HepG2 (cell line): ENCODE data around the gene CACNA2D3. TPM values are rescaled to one million over a fixed set of nuclear protein-coding genes. Genes with fewer than 3 reads are reported as not detected.

Experiments used
- ATAC-seq: fragments of 200-7000 bp; cut with Tn5 transposase; 3 replicates; pipeline ENCODE4 v1.9.1; 2020; ENCODE audit warnings: mild to moderate bottlenecking, moderate library complexity
- BruUV-seq: library from RNA; stranded (reverse); fragments of 400-500 nt; replicated peaks from 2 replicates; lab custom pipeline; 2021; lab: Mats Ljungman, UMichigan
- CTCF ChIA-PET: fragments of 300-600 bp; formaldehyde crosslinking; extraction: SDS; loops from one replicate; lab custom pipeline; 2021; ENCODE audit warnings: low total read pairs, inconsistent platforms, low intra/inter-chr PET ratio; lab: Yijun Ruan, JAX
- POLR2A ChIA-PET: fragments of 350-600 bp; sonication (Branson Sonifier 250); formaldehyde crosslinking; loops from one replicate; lab custom pipeline; 2020; ENCODE audit warnings: antibody characterized with exemption, inconsistent platforms; lab: Yijun Ruan, JAX
- DNase-seq: peaks from one replicate; pipeline ENCODE4 v3.0.0-alpha.2; 2015; ENCODE audit warnings: low spot score
- FAIRE-seq: peaks from 3 replicates; lab custom pipeline; 2011; peaks lifted over from hg19 to GRCh38; lab: Jason Lieb, UNC
- H2AFZ ChIP-seq: one replicate; pipeline ENCODE4 v1.6.1; 2011; ENCODE audit warnings: low read length, inconsistent platforms
- H3K27ac ChIP-seq: fragments of 300-600 bp; 3 replicates; pipeline ENCODE4 v1.8.0; 2011; ENCODE audit warnings: mixed run types, mild to moderate bottlenecking, mixed read lengths, low read length, inconsistent platforms; ENCODE audit not compliant: insufficient read depth; ENCODE audit errors: extremely low read length
- H3K27me3 ChIP-seq, 2 experiments: fragments of 200-600 bp in 1 of 2; 2 replicates in 1 of 2; 3 replicates in 1 of 2; pipeline versions ENCODE4 v1.6.0 to v1.8.0; 2011; ENCODE audit warnings: low read length in 2 of 2, mild to moderate bottlenecking in 2 of 2, moderate library complexity in 2 of 2, inconsistent platforms in 1 of 2; ENCODE audit not compliant: insufficient read depth in 2 of 2, control insufficient read depth in 1 of 2
- H3K36me3 ChIP-seq, 2 experiments: fragments of 200-600 bp in 1 of 2; replicated peaks in 1 of 2; 2 replicates in 1 of 2; 3 replicates in 1 of 2; pipeline versions ENCODE4 v1.5.1 to v1.8.0; 2011; ENCODE audit warnings: low read length in 2 of 2, inconsistent platforms in 1 of 2; ENCODE audit not compliant: insufficient read depth in 2 of 2, control insufficient read depth in 1 of 2
- H3K4me1 ChIP-seq: 2 replicates; pipeline ENCODE4 v1.5.1; 2012; ENCODE audit warnings: low read length, inconsistent platforms; ENCODE audit not compliant: insufficient read depth
- H3K4me2 ChIP-seq: 2 replicates; pipeline ENCODE4 v1.6.0; 2011; ENCODE audit warnings: low read depth, low read length, inconsistent platforms
- H3K4me3 ChIP-seq, 3 experiments: fragments of 200-600 bp in 1 of 3; sonication (generic), shearing (Covaris generic) in 1 of 3; replicated peaks in 1 of 3; 2 replicates each; pipeline ENCODE4 v1.5.1; 2011 to 2016; ENCODE audit warnings: low read length in 3 of 3, inconsistent platforms in 2 of 3, low read depth in 2 of 3, mild to moderate bottlenecking in 2 of 3, control low read depth in 1 of 3, mixed read lengths in 1 of 3; ENCODE audit not compliant: insufficient read depth in 1 of 3
- H3K79me2 ChIP-seq: one replicate; pipeline ENCODE4 v1.6.1; 2011; ENCODE audit warnings: low read length, inconsistent platforms; ENCODE audit not compliant: insufficient read depth
- H3K9ac ChIP-seq: 2 replicates; pipeline ENCODE4 v1.6.0; 2011; ENCODE audit warnings: mild to moderate bottlenecking, low read depth, low read length, inconsistent platforms; ENCODE audit not compliant: insufficient read depth
- H3K9me3 ChIP-seq: 2 replicates; pipeline ENCODE4 v1.5.1; 2012; ENCODE audit warnings: mild to moderate bottlenecking, low read length
- H4K20me1 ChIP-seq: 2 replicates; pipeline ENCODE4 v1.6.0; 2011; ENCODE audit warnings: inconsistent platforms, mild to moderate bottlenecking, low read length, moderate library complexity; ENCODE audit not compliant: insufficient read depth
- ARID2 ChIP-seq: sonication (generic); formaldehyde crosslinking; IDR thresholded peaks from 2 replicates; pipeline ENCODE4 v1.8.1; 2022; ENCODE audit warnings: mild to moderate bottlenecking, missing genetic modification reagents, borderline replicate concordance
- CREB1 ChIP-seq, 2 experiments: fragments of 450-650 bp in 1 of 2; IDR thresholded peaks; 2 replicates each; pipeline ENCODE4 v1.6.1; 2016 to 2017; ENCODE audit warnings: control low read depth in 1 of 2, mild to moderate bottlenecking in 1 of 2, missing compliant biosample characterization in 1 of 2, missing genetic modification characterization in 1 of 2
- MXD4 ChIP-seq: IDR thresholded peaks from 2 replicates; pipeline ENCODE4 v1.6.1; 2016; ENCODE audit warnings: mild to moderate bottlenecking, missing biosample characterization, missing genetic modification reagents
- SNRNP70 ChIP-seq: fragments of 200-400 bp; formaldehyde crosslinking; IDR thresholded peaks from 2 replicates; pipeline ENCODE4 v1.6.1; 2017; ENCODE audit warnings: mild to moderate bottlenecking, low read depth, low read length, moderate library complexity
- ZBTB8A ChIP-seq: sonication (generic); formaldehyde crosslinking; IDR thresholded peaks from 2 replicates; pipeline ENCODE4 v1.4.0; 2020; ENCODE audit warnings: mild to moderate bottlenecking, low read depth, missing genetic modification reagents, borderline replicate concordance
- ZFP41 ChIP-seq: sonication (generic); formaldehyde crosslinking; IDR thresholded peaks from 2 replicates; pipeline ENCODE4 v1.4.0; 2020; ENCODE audit warnings: mild to moderate bottlenecking, missing genetic modification reagents, borderline replicate concordance
- ZKSCAN5 ChIP-seq: sonication (generic); formaldehyde crosslinking; IDR thresholded peaks from 2 replicates; pipeline ENCODE4 v1.5.1; 2020; ENCODE audit warnings: mild to moderate bottlenecking, missing genetic modification reagents
- ZNF143 ChIP-seq: sonication (generic); formaldehyde crosslinking; IDR thresholded peaks from 2 replicates; pipeline ENCODE4 v1.4.0; 2020; ENCODE audit warnings: missing genetic modification reagents
- ZNF773 ChIP-seq: sonication (generic); formaldehyde crosslinking; IDR thresholded peaks from 2 replicates; pipeline ENCODE4 v1.4.0; 2020; ENCODE audit warnings: missing genetic modification reagents, borderline replicate concordance
- WGBS: methylation state at CpG from one replicate; pipeline ENCODE4 v1.1.6; 2017; ENCODE audit warnings: low lambda C conversion rate; 5-methylcytosine and 5-hydroxymethylcytosine counted together
- in situ Hi-C: cut with HindIII; loops from 2 replicates; pipeline ENCODE4 v1.10.0; 2017; ENCODE audit warnings: low pct_unique_long_range_greater_than_20kb; ENCODE audit not compliant: extremely low pct_ligation_motif_present
- intact Hi-C: fragments of 100-400 bp; cut with micrococcal nuclease; formaldehyde crosslinking; loops from one replicate; pipeline ENCODE4 v1.10.0; 2022; ENCODE audit not compliant: unreplicated experiment
- polyA plus RNA-seq, 8 experiments: library from polyadenylated mRNA; depleted of rRNA in 3 of 8; stranded (reverse) in 7 of 8; unstranded in 1 of 8; fragments of >200 nt; fragmentation: Illumina TruSeq in 4 of 8; extraction: Trizol in 4 of 8; gene quantifications; 2 replicates each; pipeline versions ENCODE4 v1.2.1 to v1.2.3, GENCODE V29; 2011 to 2016; ENCODE audit warnings: low read depth in 4 of 8, missing spikeins in 1 of 8, mixed read lengths in 1 of 8; ENCODE audit not compliant: insufficient read depth in 1 of 8
- total RNA-seq, 5 experiments: library from RNA; depleted of rRNA; stranded (reverse); fragments of >200 nt; fragmentation: Illumina TruSeq; extraction: Trizol; gene quantifications; 2 replicates each; pipeline ENCODE4 v1.2.3, GENCODE V29; 2016; ENCODE audit warnings: low read depth in 1 of 5
- TF ChIP-seq, protein P1 (sequence below): sonication (generic); formaldehyde crosslinking; IDR thresholded peaks from 2 replicates; pipeline ENCODE4 v1.5.0; 2020; ENCODE audit warnings: mild to moderate bottlenecking, missing genetic modification reagents, borderline replicate concordance
- TF ChIP-seq, protein P2 (sequence below): sonication (generic); formaldehyde crosslinking; IDR thresholded peaks from 2 replicates; pipeline ENCODE4 v1.5.0; 2020; ENCODE audit warnings: missing genetic modification reagents, mild to moderate bottlenecking, borderline replicate concordance

CACNA2D3 gene
- total and polyA plus RNA-seq, 2 of the 13 experiments (the other 11 are each of a cell fraction or from before 2014, with no cell fraction given): not detected

DNA sequence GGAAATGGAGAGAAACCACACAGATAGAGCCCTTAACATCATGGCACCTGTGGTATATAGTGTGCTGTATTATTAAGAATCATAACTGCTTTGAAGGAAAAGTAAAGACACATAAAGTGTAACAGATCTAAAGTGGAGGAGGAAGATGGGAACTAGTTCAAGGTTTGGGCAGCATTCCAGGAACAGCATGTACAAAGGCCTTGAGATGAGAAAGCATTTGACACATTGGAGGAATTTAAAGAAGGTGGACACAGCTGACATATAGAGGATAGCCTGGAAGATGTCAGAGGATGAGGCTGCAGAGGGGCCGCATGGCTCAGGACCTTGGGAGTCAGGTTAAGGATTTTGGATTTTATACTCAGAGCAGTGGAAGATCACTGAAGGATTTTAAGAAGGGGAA lies 766.5 kb downstream of the CACNA2D3 start (continued):
- TF ChIP-seq, protein P1, sequence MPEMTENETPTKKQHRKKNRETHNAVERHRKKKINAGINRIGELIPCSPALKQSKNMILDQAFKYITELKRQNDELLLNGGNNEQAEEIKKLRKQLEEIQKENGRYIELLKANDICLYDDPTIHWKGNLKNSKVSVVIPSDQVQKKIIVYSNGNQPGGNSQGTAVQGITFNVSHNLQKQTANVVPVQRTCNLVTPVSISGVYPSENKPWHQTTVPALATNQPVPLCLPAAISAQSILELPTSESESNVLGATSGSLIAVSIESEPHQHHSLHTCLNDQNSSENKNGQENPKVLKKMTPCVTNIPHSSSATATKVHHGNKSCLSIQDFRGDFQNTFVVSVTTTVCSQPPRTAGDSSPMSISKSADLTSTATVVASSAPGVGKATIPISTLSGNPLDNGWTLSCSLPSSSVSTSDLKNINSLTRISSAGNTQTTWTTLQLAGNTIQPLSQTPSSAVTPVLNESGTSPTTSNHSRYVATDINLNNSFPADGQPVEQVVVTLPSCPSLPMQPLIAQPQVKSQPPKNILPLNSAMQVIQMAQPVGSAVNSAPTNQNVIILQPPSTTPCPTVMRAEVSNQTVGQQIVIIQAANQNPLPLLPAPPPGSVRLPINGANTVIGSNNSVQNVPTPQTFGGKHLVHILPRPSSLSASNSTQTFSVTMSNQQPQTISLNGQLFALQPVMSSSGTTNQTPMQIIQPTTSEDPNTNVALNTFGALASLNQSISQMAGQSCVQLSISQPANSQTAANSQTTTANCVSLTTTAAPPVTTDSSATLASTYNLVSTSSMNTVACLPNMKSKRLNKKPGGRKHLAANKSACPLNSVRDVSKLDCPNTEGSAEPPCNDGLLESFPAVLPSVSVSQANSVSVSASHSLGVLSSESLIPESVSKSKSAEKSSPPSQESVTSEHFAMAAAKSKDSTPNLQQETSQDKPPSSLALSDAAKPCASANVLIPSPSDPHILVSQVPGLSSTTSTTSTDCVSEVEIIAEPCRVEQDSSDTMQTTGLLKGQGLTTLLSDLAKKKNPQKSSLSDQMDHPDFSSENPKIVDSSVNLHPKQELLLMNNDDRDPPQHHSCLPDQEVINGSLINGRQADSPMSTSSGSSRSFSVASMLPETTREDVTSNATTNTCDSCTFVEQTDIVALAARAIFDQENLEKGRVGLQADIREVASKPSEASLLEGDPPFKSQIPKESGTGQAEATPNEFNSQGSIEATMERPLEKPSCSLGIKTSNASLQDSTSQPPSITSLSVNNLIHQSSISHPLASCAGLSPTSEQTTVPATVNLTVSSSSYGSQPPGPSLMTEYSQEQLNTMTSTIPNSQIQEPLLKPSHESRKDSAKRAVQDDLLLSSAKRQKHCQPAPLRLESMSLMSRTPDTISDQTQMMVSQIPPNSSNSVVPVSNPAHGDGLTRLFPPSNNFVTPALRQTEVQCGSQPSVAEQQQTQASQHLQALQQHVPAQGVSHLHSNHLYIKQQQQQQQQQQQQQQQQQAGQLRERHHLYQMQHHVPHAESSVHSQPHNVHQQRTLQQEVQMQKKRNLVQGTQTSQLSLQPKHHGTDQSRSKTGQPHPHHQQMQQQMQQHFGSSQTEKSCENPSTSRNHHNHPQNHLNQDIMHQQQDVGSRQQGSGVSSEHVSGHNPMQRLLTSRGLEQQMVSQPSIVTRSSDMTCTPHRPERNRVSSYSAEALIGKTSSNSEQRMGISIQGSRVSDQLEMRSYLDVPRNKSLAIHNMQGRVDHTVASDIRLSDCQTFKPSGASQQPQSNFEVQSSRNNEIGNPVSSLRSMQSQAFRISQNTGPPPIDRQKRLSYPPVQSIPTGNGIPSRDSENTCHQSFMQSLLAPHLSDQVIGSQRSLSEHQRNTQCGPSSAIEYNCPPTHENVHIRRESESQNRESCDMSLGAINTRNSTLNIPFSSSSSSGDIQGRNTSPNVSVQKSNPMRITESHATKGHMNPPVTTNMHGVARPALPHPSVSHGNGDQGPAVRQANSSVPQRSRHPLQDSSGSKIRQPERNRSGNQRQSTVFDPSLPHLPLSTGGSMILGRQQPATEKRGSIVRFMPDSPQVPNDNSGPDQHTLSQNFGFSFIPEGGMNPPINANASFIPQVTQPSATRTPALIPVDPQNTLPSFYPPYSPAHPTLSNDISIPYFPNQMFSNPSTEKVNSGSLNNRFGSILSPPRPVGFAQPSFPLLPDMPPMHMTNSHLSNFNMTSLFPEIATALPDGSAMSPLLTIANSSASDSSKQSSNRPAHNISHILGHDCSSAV: no peak
- no peak for TF ChIP-seq ZFP41

DNA sequence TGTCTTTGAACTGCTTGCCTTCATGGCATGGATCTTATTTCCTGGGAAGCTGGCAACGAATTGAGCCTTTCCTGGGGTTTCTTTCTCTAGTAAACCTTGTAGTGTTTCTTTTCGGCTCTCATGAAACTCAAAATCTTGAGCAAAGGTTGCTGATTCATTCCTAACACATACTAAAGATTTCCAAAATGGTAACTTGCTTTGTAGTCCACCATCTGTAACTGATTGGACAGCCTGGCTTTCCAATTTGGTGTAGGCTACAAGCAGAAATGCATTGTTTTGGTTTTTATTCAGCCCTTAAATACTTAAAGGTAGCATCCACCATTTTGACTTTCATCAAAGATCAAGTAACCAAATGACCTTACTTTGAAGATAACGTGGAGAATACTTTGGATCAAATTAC lies 767.4 kb downstream of the CACNA2D3 start:
- H3K36me3 ChIP-seq: no peaks in the 10 kb centered on the region
- H3K4me1 ChIP-seq: no peaks in the 10 kb centered on the region
- H3K79me2 ChIP-seq: no peaks in the 10 kb centered on the region
- no peaks in the 10 kb centered on the region for H4K20me1 ChIP-seq
- POLR2A ChIA-PET: no interaction called here
- H3K9ac ChIP-seq: no peak overlapping the region
- intact Hi-C loops (no loop called here), in situ Hi-C loops (no loop called here)
- no peak overlapping the region for H3K4me2 ChIP-seq
- DNase-seq (no peak), FAIRE-seq (no peak)
- WGBS: 8% methylated on average over 3 of the region's 3 CpGs
- no peaks in the 10 kb centered on the region for H3K9me3 ChIP-seq
- H3K27ac ChIP-seq: no peak overlapping the region
- H3K4me3 ChIP-seq: no peak overlapping the region
- no peaks in the 10 kb centered on the region; a peak in 1 of 5 replicates for H3K27me3 ChIP-seq
- no peak for TF ChIP-seq CREB1 (IDR thresholded peaks at IDR 0.05)
- TF ChIP-seq CREB1 (CRISPR knock-in tag; IDR thresholded peaks at IDR 0.05): no peak
- no peak for TF ChIP-seq MXD4 (CRISPR knock-in tag)
- no peak for TF ChIP-seq ZNF773
- TF ChIP-seq ZNF143 (CRISPR knock-in tag): no peak
- no peak for TF ChIP-seq ARID2 (CRISPR knock-in tag)
- TF ChIP-seq ZKSCAN5: no peak
- TF ChIP-seq ZBTB8A: no peak
- TF ChIP-seq, protein P2, sequence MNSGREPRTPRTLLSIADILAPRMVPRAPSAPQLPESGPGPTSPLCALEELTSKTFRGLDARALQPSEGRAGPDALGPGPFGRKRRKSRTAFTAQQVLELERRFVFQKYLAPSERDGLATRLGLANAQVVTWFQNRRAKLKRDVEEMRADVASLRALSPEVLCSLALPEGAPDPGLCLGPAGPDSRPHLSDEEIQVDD (CRISPR knock-in tag): no peak
- no peak for TF ChIP-seq SNRNP70
- TF ChIP-seq, all 625 proteins: peak for 0
- CTCF ChIA-PET: no interaction called here
- no TSS peak for BruUV-seq
- no peak for ATAC-seq
- H2AFZ ChIP-seq: no peak overlapping the region
